NCI-H524 treated with DMSO at 0.1 percent for 48 hours (cell line): ENCODE data around the gene C16orf82.

Experiments used
- DNase-seq: peaks from one replicate; lab custom pipeline; 2025; lab: John Stamatoyannopoulos, UW

Gene C16orf82

DNA sequence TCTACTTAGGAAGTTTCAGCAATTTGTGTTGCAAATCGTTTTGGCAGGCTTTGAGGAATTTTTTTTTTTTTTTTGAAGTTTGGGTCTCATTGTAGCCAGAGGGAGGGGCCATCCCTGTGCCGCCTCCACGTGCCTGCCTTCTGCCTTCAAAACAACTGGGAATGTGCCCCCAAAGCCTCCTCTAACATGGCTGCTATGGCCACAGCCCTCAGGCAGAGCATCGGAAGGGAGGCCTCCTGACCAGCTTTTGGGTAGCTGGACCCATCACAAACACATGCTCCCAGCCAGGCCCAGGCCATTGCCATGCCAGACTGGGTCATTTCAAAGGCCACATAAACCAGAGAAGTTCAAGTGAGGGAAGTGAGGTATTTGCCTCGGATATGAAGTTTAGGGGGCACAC is 21.5 kb downstream of the C16orf82 start:
- DNase-seq = no peak

DNA sequence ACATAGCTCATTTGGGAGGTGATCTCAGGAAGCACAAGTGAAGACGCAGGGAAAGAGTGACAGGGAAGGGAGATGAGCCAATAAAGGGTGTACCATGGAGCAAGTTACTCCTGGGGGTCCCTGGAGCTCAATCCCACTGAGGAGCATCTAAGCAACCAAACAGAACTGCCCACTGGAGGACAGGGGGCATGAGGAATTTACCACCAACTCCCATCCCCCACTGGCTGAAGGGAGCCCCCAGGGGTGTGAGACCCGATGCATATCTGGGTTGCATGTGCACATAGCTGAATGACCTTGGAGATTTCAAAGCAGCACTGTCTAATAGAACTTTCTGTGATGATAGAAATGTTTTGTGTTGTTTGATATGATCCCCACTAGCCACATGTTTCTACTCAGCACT is 29.6 kb downstream of the C16orf82 start:
- DNase-seq = no peak

DNA sequence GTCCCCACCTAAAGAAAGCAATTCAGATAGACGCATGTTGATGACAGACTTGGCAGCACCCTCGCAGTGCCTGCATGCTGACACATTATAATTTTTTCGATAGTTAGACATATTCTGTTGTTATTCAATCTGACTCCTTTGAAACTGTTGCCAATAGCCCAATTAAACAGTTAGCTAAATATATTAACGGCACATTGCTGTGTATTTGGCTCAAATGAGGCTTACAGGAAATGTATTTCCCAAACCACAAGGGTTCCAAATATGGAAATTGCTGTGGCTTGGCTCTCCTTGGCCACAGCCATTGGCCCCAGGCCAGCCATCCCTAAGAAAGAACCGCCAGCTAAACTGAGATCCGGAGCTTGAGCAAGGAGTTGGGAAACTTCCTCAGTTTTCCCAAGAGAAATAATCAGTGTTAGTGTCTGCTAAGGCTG is 31.1 kb downstream of the C16orf82 start:
- DNase-seq = no peak

DNA sequence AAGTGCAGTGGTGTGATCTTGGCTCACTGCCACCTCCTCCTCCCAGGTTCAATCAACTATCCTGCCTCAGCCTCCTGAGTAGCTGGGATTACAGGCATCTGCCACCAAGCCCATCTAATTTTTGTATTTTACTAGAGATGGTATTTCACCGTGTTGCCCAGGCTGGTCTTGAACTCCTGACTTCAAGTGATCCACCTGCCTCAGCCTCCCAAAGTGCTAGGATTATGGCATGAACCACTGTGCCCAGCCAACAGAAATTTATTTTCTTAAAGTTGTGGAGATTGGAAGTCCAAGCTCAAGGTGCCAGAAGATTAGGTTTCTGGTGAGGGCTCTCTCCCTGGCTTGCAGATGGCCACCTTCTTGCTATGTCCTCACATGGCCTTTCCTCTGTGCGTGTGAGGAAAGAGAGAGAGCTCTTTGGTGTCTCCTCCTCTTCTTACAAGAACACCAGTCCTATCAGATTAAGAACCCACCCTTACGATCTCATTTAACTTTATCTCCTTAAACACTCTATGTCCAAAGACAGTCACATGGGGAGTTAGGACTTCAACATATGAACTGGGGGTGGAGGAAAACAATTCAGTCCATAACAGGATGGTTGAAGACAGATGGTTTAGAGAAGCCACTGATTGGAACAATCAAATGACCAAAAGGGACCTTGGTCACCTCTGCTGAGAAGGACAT is 31.8 kb downstream of the C16orf82 start:
- no peak for DNase-seq

DNA sequence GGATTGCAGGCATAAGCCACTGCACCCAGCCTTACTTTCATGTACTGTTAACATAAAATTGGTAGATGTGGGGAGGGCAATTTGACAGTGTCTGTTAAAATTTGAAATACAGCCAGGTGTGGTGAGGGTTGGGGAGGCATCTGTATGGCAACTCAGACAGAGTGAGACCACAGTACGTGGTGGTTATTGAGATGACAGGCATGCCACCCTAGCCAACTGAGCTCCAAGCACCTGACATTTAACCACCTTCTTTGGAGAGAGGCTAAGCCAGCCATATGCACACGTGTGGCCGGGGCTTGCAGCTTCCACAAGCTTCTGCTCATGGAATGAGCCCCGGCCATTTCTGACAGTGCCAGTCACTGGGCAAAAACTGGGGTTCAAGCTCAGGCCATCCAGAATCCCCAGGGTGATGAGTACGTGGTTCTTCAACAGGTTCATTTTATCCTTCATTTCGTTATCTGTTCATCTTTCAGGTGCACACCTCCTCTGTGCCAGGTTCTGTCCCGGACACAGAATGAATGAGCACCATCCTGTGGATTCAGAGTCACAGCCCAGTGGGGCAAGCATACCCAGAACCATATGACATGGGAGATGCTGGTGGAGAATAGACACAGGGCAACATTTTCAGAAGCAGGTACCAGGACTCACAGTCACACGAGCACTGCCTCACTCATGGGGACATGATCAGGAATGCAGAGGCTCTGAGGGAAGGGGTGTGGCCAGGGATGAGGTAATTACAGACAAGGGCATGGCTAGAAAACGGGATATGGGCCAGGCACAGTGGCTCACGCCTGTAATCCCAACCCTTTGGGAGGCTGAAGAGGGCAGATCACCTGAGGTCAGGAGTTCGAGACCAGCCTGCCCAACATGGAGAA is 36.2 kb downstream of the C16orf82 start:
- no peak for DNase-seq

DNA sequence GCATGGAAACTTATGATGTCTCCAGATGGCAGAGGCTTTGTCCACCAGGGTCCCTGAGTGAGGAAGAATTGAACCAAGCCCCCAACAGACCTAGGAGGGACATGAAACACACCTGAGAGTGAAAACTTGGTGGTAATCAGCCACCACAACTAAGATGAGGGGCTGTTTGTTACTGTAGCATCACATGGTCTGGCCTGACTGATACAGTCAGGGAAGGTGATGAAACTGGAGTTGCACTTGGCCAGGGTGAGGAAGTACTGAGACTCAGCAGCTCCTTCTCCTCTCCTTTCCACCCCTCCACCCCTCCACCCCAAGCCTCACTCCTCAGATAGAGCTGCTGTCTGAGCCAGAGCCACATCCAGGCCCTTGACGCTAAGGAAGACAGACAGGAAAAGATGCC is 37.2 kb downstream of the C16orf82 start:
- DNase-seq = no peak

DNA sequence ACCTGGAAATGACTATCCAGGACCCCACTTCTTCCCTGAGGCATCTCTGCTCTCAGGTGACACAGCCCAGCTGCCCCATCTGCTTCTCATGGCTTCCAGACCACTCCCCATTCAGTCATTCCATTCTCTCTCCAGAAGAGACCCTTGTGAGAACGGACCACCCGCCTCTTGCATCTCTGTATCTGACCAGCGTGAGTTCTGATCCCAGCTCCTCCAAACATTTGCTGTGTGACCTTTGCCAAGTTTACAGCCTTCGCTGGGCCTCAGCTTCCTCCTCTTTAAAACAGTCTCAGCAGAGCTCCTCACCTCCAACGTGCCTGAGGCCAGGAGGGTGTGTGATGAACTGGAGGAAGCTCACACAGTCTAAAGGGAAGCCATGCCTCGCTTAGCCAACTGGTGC is 39.6 kb downstream of the C16orf82 start:
- no peak for DNase-seq

DNA sequence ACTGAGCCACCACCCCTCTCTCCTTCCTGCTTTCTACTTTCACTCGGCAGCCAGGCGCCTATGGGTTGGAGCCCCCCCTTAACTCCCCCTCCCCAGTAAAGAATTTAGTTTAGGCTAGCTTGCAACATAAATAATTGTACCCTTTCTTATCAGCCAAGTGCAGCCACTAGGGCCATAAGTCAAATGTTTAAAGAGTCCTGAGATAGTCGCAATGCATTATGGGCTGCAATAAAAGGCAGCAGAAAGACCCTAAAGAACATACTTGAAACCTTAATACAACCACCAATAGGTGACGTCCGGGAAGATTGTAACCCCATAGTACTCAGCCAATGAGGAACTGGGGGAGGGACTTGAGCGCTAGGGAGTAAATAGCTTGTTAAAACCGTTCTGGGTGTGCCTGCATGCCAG is 40.5 kb downstream of the C16orf82 start:
- no peak for DNase-seq

DNA sequence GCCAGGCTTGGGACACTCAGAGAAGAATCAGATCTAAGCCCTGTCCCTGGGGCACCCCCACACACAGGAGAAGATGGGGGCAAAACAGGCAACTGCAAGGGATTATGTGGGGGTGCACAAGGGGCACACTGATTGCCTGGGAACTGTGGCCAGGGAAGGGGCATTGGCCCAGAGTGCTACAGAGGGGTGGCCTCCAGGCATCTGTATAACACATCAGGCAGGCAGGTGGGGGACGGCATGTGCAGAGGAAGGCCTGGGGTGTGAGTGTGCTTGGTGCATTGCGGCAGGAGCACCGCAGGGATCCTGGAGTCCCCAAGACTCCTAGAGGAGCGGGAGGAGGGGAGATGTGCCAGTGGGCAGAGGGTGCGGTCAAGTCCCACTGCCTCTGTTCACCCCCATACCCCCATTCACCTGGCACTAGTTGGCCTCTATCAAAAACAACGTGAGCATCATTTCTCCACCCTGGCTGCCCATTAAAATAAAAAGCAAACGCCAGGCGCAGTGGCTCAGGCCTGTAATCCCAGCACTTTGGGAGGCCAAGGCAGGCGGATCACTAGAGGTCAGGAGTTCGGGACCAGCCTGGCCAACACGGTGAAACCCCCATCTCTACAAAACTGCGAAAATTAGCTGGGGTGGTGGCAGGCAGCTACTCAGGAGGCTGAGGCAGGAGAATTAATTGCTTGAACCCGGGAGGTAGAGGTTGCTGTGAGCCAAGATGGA is 41.5 kb downstream of the C16orf82 start:
- no peak for DNase-seq

DNA sequence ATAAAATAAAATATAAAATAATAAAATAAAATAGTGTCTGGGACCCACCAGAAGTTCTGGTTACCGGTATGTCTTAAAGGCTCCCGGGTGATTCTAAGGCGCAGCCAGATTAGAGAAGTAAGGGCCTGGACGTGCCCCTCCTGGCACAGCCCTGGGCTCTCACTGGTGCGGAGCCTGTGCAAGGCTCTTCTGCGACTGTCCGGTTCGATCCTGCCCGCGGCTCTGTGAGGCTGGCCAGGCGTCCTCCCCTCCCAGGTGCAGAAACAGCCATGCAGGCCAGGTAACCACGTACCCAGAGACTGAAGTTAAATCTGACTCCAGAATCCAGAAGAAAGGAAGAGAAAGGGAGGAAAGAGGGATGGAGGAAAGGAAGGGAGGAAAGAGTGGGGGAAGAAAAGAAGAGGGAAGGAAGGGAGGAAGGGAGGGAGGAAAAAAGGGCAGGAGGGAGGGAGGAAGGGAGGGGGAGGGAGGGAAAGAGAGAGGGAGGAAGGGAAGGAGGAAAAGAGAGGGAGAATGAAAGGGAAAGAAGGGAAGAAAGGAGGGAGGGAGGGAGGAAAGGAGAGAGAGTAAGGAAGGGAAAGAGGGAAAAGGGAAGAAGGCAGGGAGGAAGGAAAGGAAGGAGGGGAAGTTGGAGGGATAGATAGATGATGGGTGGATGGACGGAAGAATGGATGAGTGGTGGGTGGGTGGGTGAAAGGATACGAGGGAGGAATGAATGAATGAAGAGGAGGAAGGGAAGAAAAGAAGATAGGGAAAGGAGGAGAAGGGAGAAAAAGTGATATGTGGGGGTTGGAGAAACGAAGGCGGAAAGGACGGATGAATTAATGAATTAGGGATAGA is 42.3 kb downstream of the C16orf82 start:
- no peak for DNase-seq

DNA sequence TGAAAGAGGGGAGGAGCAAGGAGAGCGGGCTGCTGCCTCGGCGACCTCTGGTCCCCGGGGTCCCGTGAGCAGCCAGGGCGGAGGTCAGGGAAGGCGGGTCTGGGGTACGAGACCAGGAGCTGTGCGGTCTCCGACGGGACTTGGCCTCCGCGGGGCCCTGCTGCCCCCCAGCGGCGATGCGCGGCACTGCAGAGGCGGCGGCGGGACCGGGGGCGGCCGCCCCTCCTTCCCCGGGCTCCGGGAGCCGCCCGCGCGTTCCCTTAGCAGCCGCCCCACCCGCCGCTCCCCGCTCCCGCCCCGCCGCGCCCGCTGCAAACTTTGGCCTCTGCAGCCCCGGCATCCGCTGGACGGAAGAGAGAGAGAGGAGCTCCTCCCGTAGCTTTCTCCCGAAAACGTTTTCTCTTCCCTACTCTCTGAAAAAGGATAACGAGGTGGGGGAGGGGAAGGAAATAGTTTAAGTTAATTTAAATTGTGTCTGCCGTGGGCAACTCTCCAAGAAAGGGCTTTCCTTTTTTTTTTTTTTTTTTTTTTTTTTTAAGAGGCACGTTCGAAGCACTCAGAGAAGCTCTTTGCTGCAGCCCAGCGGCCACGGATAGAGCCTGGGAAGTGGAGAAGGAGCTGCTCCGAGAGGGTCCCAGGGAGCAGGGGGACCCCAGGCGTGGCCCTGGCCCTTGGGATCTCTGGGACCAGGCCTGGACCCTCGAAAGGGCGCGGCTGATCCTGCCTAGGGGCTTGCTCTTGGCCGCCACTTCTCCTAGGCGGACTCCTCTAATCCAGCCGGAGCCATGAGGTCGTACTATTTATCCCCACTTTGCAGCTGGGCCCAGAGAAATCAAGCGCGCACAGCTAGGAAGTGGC is 43.2 kb downstream of the C16orf82 start:
- DNase-seq = no peak

DNA sequence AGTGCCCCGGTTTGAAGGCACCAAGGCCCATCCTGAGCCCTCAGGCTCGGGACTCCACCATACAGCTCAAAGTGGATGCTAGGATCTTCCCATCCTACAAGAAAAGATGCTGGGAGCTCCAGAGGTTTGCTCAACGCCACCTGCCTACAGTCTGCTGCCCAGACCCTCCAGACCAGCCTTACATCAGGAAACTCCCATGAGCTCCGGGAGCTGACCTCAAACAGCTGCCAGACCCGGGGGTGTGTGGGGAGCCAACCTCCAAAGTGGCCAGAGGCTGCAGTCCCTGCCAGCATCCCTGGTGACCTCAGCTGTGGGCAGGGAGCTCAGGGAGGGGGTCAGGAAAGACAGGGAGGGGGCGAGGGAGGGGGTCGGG is 43.8 kb downstream of the C16orf82 start:
- DNase-seq = no peak

DNA sequence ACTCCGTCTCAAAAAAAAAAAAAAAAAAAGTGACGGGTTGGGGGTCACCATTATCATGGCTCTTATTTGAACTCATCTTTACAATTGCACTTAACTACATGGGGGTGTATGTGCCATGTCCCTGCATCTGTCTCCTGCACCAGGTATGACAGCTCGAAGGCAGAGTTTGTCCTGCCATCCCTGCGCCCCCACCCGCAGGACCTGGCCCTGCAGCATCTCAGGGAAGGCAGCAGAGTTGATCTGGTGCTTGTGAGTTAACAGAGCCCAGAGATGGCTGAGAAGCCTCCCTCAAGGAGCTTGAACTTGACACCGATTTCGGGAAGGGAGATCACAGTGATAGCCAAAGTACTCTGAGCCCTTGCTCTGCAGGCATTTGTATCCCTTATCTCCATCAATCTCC is 44.8 kb downstream of the C16orf82 start:
- no peak for DNase-seq

DNA sequence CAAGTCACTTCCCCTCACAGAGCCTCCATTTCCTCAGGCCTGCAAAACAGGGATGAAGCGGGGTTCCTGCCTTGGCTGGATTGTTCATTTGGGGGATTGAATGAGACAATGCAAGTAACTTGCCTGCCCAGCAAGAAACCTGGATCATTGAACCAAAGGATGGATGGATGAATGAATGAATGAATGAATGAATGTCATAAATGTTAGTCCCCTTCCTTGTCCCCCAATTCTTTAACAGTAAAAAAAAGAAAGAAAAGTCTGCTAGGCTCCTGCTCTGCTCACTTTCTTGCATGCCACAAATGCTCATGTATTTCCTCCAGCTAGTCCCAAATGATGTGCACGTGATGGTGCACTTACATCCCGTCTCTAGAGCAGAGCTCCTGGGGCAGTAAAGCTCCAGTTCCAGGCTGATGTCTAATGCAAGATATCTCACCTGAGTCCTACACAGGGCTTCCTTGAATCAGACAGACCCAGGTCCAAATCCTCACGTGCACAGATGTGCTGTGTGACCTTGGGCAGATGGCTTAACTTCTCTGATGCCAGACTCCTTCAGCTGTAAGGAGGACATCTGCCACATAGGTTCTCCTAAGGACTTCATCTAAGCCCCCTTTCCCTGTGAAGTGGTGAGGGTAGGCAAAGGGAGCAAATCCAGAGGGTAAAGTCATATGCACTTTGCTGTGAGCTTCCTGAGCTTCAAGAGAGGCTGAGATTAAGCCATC is 45.5 kb downstream of the C16orf82 start:
- DNase-seq = no peak

DNA sequence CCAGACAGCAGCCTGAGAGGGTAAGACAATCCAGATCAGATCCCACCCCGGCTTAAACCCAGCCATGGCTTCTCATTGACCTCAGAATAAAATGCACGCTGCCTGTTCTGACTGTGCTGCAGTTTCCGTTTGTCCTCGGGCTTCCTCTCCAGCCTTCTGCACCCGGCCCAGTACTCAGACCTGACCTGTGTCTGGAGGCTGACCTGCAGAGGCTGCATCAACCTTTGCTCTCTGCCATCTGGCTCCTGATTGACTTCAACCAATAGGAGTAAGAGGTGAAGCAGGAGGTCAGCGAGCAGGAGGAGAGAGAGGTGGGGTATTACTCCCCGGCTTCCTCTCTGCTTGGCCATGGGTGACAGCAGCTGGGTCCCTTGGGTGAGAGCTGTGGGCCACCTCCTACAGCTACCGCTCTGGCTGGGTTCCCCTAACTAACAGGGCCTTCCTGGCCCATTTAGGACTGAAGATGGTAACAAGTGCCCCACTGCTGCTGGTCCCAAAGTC is 46.7 kb downstream of the C16orf82 start:
- no peak for DNase-seq

DNA sequence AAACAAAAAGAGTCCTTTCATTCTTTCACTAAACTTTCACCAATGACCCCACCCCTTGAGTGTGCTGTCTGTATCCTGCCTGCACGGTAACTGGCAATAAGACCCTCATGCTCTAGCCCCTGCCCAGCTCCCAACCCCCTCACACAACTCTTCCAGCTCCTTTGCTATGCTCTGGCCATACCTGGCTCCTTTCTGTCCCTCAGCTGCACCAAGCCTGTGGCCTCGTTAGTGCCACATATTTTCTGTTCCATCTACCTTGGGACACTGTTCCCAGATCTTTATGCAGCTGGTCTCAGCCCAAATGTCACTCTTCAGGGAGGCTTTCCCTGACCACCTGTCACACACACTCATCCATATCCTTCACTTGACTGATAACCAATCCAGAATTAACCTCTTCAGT is 47.3 kb downstream of the C16orf82 start:
- no peak for DNase-seq

DNA sequence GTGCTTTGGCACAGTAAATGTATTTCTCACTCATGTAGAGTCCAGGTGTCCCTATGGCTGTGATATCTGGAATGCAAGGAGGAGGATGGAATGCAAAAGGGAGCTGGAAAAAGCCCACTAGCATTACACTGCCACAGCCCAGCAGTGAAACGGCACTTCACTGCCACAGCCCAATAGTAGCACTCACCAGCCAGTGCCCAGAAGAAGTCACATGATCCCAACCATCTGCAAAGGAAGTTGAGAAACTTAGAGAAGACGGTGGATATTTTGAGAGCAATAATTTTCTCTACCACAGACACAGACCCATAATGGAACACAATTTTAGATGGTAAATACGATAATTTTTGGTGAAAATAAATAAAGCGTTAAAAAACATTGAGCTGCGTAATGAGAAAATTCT is 51.8 kb downstream of the C16orf82 start:
- DNase-seq = no peak
